Retinal pigment epithelial cell (primary cell): Measurements from ENCODE around the gene CDR2L.
A peak's percentile ranks its signal among the peaks of the same experiment; 100 is the strongest.
"Not testable (repeated sequence)": the region's sequence is repeated elsewhere in the genome, so short reads cannot be mapped to it uniquely, and the experiment has no call there.

Experiments
- DNase-seq: peaks from one replicate; pipeline ENCODE4 v3.0.0-alpha.2; 2010; ENCODE audit warnings: low read depth
- H3K4me3 ChIP-seq: 2 replicates; pipeline ENCODE4 v1.5.1; 2011; ENCODE audit warnings: mild to moderate bottlenecking, low read length, control low read depth, moderate library complexity
- CTCF ChIP-seq: conservative IDR thresholded peaks from 2 replicates; pipeline ENCODE4 v1.5.1; 2011; ENCODE audit warnings: low read depth, low read length, control low read depth, inconsistent platforms

CDR2L gene

GRCh38 chr17:74964988-74965622 is 22.3 kb upstream of the CDR2L start:
- DNase-seq: no peak
- H3K4me3 ChIP-seq: no peak overlapping the region
- no peak for TF ChIP-seq CTCF

- no peak for TF ChIP-seq CTCF
- no peak for DNase-seq
- no peak overlapping the region for H3K4me3 ChIP-seq
Measured at GRCh38 chr17:74968361-74968780, 19.1 kb upstream of the CDR2L start.

- not testable (repeated sequence) for H3K4me3 ChIP-seq, DNase-seq
Measured at GRCh38 chr17:74969501-74969900, 17.9 kb upstream of the CDR2L start.

GRCh38 chr17:74970395-74970794 is 17.0 kb upstream of the CDR2L start:
- no peak overlapping the region for H3K4me3 ChIP-seq
- DNase-seq: no peak
- no peak for TF ChIP-seq CTCF

GRCh38 chr17:74971069-74971841 is 16.2 kb upstream of the CDR2L start:
- TF ChIP-seq CTCF: no peak
- no peak for DNase-seq
- peak overlapping the region; percentile 57 for H3K4me3 ChIP-seq

- no peak for TF ChIP-seq CTCF
- DNase-seq: no peak
- H3K4me3 ChIP-seq: peak overlapping the region; percentile 57
Measured at GRCh38 chr17:74971842-74972106, 15.7 kb upstream of the CDR2L start.

- no peak for TF ChIP-seq CTCF
- H3K4me3 ChIP-seq: peak within 1 kb of the TSS; percentile 57
- DNase-seq: no peak
Measured at GRCh38 chr17:74972107-74972972, 15.1 kb upstream of the CDR2L start, which contains the start of gene HID1. Gene HID1 (minus strand): TSS chr17:74972759. CDS start chr17:74972656, 103 bp downstream.
